HCT116 (cell line): ENCODE data around the gene NEURL1. TPM values are rescaled to one million over a fixed set of nuclear protein-coding genes. Genes with fewer than 3 reads are reported as not detected.
A peak's percentile ranks its signal among the peaks of the same experiment; 100 is the strongest.

ENCODE experiments used
- ATAC-seq: fragments of 200-7000 bp; cut with Tn5 transposase; 2 replicates; pipeline ENCODE4 v1.9.1; 2020; ENCODE audit warnings: mild to moderate bottlenecking, moderate library complexity
- BruUV-seq: library from RNA; stranded (reverse); fragments of 400-500 nt; replicated peaks from 2 replicates; lab custom pipeline; 2021; lab: Mats Ljungman, UMichigan
- CTCF ChIA-PET: fragments of 300-600 bp; sonication (Branson Sonifier 250); formaldehyde crosslinking; loops from one replicate; lab custom pipeline; 2021; ENCODE audit warnings: antibody characterized with exemption; lab: Charles Lee
- POLR2A ChIA-PET: fragments of 300-600, 350-600 bp; sonication (Branson Sonifier 250); formaldehyde crosslinking; loops from one replicate; lab custom pipeline; 2021; ENCODE audit warnings: antibody characterized with exemption; lab: Charles Lee
- RAD21 ChIA-PET, 2 experiments: fragments of 300-600 bp; sonication (Branson Sonifier 250); formaldehyde crosslinking; loops; one replicate each; lab custom pipeline; 2023; ENCODE audit warnings: low total read pairs in 2 of 2; ENCODE audit not compliant: uncharacterized antibody in 2 of 2, unreplicated experiment in 2 of 2, low non-redundant PET in 1 of 2; lab: Charles Lee
- DNase-seq: peaks from one replicate; pipeline ENCODE4 v3.0.0-alpha.2; 2010; ENCODE audit warnings: low read depth, low spot score
- H2AFZ ChIP-seq: fragments of 200-600 bp; shearing (Covaris generic), sonication (generic); 2 replicates; pipeline ENCODE4 v1.6.1; 2017; ENCODE audit warnings: low read depth, mixed run types, mixed read lengths, antibody characterized with exemption, low read length; ENCODE audit not compliant: poor library complexity, severe bottlenecking
- H3K27ac ChIP-seq: 2 replicates; pipeline ENCODE4 v1.5.1; 2012; ENCODE audit warnings: low read depth, low read length
- H3K27me3 ChIP-seq: fragments of 200-600 bp; sonication (generic); 2 replicates; pipeline ENCODE4 v1.6.1; 2016; ENCODE audit warnings: mixed run types, low read length, mixed read lengths; ENCODE audit not compliant: insufficient read depth
- H3K36me3 ChIP-seq, 2 experiments: fragments of 200-500 bp in 1 of 2; fragments of 200-600 bp in 1 of 2; sonication (Bioruptor generic) in 1 of 2; sonication (generic) in 1 of 2; 2 replicates each; pipeline versions ENCODE4 v1.5.1 to v1.6.1; 2014 to 2016; ENCODE audit warnings: low read length in 2 of 2, inconsistent platforms in 1 of 2, mixed read lengths in 1 of 2, mixed run types in 1 of 2; ENCODE audit not compliant: insufficient read depth in 2 of 2, control insufficient read depth in 1 of 2
- H3K4me1 ChIP-seq, 2 experiments: fragments of 200-600 bp in 1 of 2; sonication (generic) in 1 of 2; 2 replicates each; pipeline versions ENCODE4 v1.5.1 to v1.6.1; 2012 to 2017; ENCODE audit warnings: low read length in 2 of 2, inconsistent platforms in 1 of 2, mild to moderate bottlenecking in 1 of 2, mixed read lengths in 1 of 2, mixed run types in 1 of 2, moderate library complexity in 1 of 2; ENCODE audit not compliant: insufficient read depth in 2 of 2, control insufficient read depth in 1 of 2
- H3K4me2 ChIP-seq: fragments of 200-600 bp; sonication (generic); 2 replicates; pipeline ENCODE4 v1.6.1; 2017; ENCODE audit warnings: mixed run types, low read length, mixed read lengths
- H3K4me3 ChIP-seq, 2 experiments: fragments of 200-600 bp in 1 of 2; sonication (generic) in 1 of 2; replicated peaks in 1 of 2; 2 replicates each; pipeline ENCODE4 v1.5.1; 2011 to 2016; ENCODE audit warnings: low read length in 2 of 2, control low read depth in 1 of 2, low read depth in 1 of 2, mild to moderate bottlenecking in 1 of 2, mixed read lengths in 1 of 2, mixed run types in 1 of 2
- H3K79me2 ChIP-seq: fragments of 200-600 bp; sonication (generic); 2 replicates; pipeline ENCODE4 v1.6.1; 2017; ENCODE audit warnings: mild to moderate bottlenecking, mixed run types, low read length, moderate library complexity, mixed read lengths; ENCODE audit not compliant: insufficient read depth
- H3K9ac ChIP-seq: fragments of 200-600 bp; sonication (generic); 2 replicates; pipeline ENCODE4 v1.6.1; 2016; ENCODE audit warnings: low read length, mixed read lengths
- H3K9me2 ChIP-seq: fragments of 200-600 bp; sonication (generic), shearing (Covaris generic); 2 replicates; pipeline ENCODE4 v1.6.1; 2017; ENCODE audit warnings: mixed run types, mild to moderate bottlenecking, moderate library complexity; ENCODE audit not compliant: insufficient read depth
- H3K9me3 ChIP-seq, 2 experiments: fragments of 200-500 bp in 1 of 2; fragments of 200-600 bp in 1 of 2; sonication (Bioruptor generic) in 1 of 2; sonication (generic) in 1 of 2; 2 replicates each; pipeline ENCODE4 v1.6.1; 2014 to 2017; ENCODE audit warnings: low read length in 2 of 2, mixed read lengths in 2 of 2, inconsistent platforms in 1 of 2, low read depth in 1 of 2, mild to moderate bottlenecking in 1 of 2, mixed run types in 1 of 2, moderate library complexity in 1 of 2; ENCODE audit not compliant: control insufficient read depth in 1 of 2, insufficient read depth in 1 of 2
- H4K20me1 ChIP-seq: fragments of 200-600 bp; sonication (generic), shearing (Covaris generic); 2 replicates; pipeline ENCODE4 v1.6.1; 2017; ENCODE audit warnings: mixed run types, mild to moderate bottlenecking, moderate library complexity; ENCODE audit not compliant: insufficient read depth
- ATF3 ChIP-seq: IDR thresholded peaks from 2 replicates; pipeline ENCODE4 v1.6.1; 2012
- CEBPB ChIP-seq: IDR thresholded peaks from 2 replicates; pipeline ENCODE4 v1.6.1; 2012; ENCODE audit warnings: low read depth
- EGR1 ChIP-seq: IDR thresholded peaks from 2 replicates; pipeline ENCODE4 v1.6.1; 2012; ENCODE audit warnings: low read depth
- EZH2 ChIP-seq: fragments of 200-600 bp; sonication (generic); IDR thresholded peaks from 2 replicates; pipeline ENCODE4 v1.6.1; 2017; ENCODE audit warnings: antibody characterized with exemption, mixed run types
- EZH2phosphoT487 ChIP-seq: fragments of 200-600 bp; IDR thresholded peaks from 2 replicates; pipeline ENCODE4 v1.6.1; 2018; ENCODE audit warnings: antibody characterized with exemption, borderline replicate concordance
- FOSL1 ChIP-seq: IDR thresholded peaks from 2 replicates; pipeline ENCODE4 v1.6.1; 2012; ENCODE audit warnings: low read depth
- JUND ChIP-seq: IDR thresholded peaks from 2 replicates; pipeline ENCODE4 v1.6.1; 2012
- POLR2AphosphoS5 ChIP-seq: IDR thresholded peaks from 2 replicates; pipeline ENCODE4 v1.6.1; 2011; ENCODE audit warnings: mild to moderate bottlenecking, low read depth, low read length, moderate library complexity
- RAD21 ChIP-seq: IDR thresholded peaks from 2 replicates; pipeline ENCODE4 v1.6.1; 2012; ENCODE audit warnings: low read depth, mild to moderate bottlenecking
- SIN3A ChIP-seq: IDR thresholded peaks from 2 replicates; pipeline ENCODE4 v1.6.1; 2012; ENCODE audit warnings: low read depth
- SRF ChIP-seq: IDR thresholded peaks from 2 replicates; pipeline ENCODE4 v1.6.1; 2012; ENCODE audit warnings: low read depth
- TCF7L2 ChIP-seq: IDR thresholded peaks from 2 replicates; pipeline ENCODE4 v1.7.0; 2011; ENCODE audit warnings: borderline replicate concordance, inconsistent platforms; ENCODE audit not compliant: insufficient read depth, insufficient read length; ENCODE audit errors: extremely low read depth
- YY1 ChIP-seq: IDR thresholded peaks from 2 replicates; pipeline ENCODE4 v1.6.1; 2011; ENCODE audit warnings: low read length, low read depth, moderate library complexity, mild to moderate bottlenecking; ENCODE audit not compliant: insufficient replicate concordance; ENCODE audit errors: extremely low read depth
- ZFX ChIP-seq: fragments of 450-650 bp; IDR thresholded peaks from 2 replicates; pipeline ENCODE4 v1.6.1; 2017
- ZNF274 ChIP-seq: fragments of 200-500 bp; sonication (Bioruptor generic); IDR thresholded peaks from 2 replicates; pipeline ENCODE4 v1.6.1; 2014; ENCODE audit warnings: mild to moderate bottlenecking, low read depth, low read length, inconsistent platforms
- intact Hi-C: fragments of 100-400 bp; cut with micrococcal nuclease; formaldehyde crosslinking; loops from 2 replicates; pipeline ENCODE4 v1.10.0; 2022
- total RNA-seq: library from RNA; stranded (reverse); gene quantifications from one replicate; pipeline ENCODE4 v1.2.1, GENCODE V29; 2021; ENCODE audit not compliant: unreplicated experiment
- TF ChIP-seq, protein P1 (sequence below): IDR thresholded peaks from 2 replicates; pipeline ENCODE4 v1.6.1; 2012
- TF ChIP-seq, protein P2 (sequence below): IDR thresholded peaks from 2 replicates; pipeline ENCODE4 v1.6.1; 2011; ENCODE audit warnings: mild to moderate bottlenecking, low read length, moderate library complexity; ENCODE audit not compliant: insufficient replicate concordance; ENCODE audit errors: extremely low read depth

NEURL1 gene
- total RNA-seq, 1 experiment from 2014 or later, result 1.4 TPM

DNA sequence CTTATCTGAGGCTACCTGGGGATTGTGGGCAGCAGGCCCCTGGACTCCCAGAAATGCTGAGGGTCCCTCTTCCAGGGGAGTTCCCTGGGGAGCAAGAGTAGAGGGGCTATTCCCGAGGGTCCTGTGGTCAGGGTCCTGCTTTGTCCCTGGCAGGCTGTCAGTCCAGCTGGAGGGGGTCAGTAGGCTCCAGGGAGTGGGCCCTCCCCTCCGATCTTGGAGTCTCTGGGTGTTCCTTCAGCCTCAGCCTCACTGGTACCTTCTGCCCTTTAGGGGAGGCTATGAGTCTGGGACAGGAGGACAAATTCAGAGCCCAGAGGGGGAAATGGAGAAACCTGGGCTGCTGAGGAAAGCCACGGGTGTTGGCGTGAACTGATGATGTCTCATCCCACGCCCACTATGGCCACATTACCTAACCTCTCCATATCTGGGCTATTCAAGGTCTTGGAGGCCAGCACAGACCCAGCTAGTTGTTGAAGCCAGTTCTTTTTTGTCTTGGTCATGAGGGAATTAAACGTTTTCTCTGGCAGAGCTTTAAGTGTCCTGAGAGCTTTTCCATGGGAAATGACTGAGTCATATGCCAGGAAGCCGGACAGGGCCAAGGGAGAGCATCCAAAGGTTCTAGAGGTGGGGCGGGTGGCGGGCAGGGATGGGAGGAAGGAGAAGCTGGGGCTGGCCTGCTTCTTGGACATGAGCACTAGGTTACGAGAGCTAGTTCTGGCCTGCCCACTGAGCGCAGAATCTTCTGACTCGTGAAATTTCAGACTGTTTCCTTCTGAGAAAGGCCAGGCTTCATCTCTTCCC is 47.5 kb upstream of the NEURL1 start:
- no peaks in the 10 kb centered on the region for H3K9me2 ChIP-seq
- no peaks in the 10 kb centered on the region for H4K20me1 ChIP-seq
- H3K27ac ChIP-seq, result no peak overlapping the region
- H3K36me3 ChIP-seq, result peaks cover 68 to 75% of the 10 kb centered on the region in 2 experiments
- ChIA-PET CTCF (no interaction called here), RAD21 (no interaction called here), POLR2A (no interaction called here)
- no peak overlapping the region for H3K9ac ChIP-seq
- no peak overlapping the region for H2AFZ ChIP-seq
- H3K9me3 ChIP-seq, result no peaks in the 10 kb centered on the region
- H3K4me1 ChIP-seq, result peaks cover 8 to 29% of the 10 kb centered on the region in 2 experiments; a peak in 3 of 4 replicates
- no peak overlapping the region for H3K4me3 ChIP-seq
- H3K79me2 ChIP-seq, result peaks cover 9% of the 10 kb centered on the region; the same call in 1 of the 2 replicates
- ATAC-seq (no peak), DNase-seq (no peak)
- TSS peak; percentile 31 for BruUV-seq
- TF ChIP-seq ZNF274 (no peak), SRF (no peak), POLR2AphosphoS5 (no peak), EZH2 (no peak), FOSL1 (no peak), EGR1 (no peak), SIN3A (no peak), TCF7L2 (no peak), CEBPB (no peak), YY1 (no peak), ATF3 (no peak), ZFX (no peak), EZH2phosphoT487 (no peak), RAD21 (no peak), JUND (no peak)
- TF ChIP-seq, protein P1, sequence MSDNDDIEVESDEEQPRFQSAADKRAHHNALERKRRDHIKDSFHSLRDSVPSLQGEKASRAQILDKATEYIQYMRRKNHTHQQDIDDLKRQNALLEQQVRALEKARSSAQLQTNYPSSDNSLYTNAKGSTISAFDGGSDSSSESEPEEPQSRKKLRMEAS, result no peak
- TF ChIP-seq, protein P2, sequence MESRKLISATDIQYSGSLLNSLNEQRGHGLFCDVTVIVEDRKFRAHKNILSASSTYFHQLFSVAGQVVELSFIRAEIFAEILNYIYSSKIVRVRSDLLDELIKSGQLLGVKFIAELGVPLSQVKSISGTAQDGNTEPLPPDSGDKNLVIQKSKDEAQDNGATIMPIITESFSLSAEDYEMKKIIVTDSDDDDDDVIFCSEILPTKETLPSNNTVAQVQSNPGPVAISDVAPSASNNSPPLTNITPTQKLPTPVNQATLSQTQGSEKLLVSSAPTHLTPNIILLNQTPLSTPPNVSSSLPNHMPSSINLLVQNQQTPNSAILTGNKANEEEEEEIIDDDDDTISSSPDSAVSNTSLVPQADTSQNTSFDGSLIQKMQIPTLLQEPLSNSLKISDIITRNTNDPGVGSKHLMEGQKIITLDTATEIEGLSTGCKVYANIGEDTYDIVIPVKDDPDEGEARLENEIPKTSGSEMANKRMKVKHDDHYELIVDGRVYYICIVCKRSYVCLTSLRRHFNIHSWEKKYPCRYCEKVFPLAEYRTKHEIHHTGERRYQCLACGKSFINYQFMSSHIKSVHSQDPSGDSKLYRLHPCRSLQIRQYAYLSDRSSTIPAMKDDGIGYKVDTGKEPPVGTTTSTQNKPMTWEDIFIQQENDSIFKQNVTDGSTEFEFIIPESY, result no peak
- H3K4me2 ChIP-seq, result no peak overlapping the region
- intact Hi-C loops, result no loop called here
- no peaks in the 10 kb centered on the region for H3K27me3 ChIP-seq
